Mononuclear cell (primary cell): ENCODE measurements around the gene MTM1. TPM values are rescaled to one million over a fixed set of nuclear protein-coding genes. Genes with fewer than 3 reads are reported as not detected.

ENCODE experiments used
- H3K27me3 ChIP-seq: 2 replicates; pipeline ENCODE4 v1.6.0; 2011; ENCODE audit warnings: low read length, control low read depth; ENCODE audit not compliant: insufficient read depth
- H3K4me1 ChIP-seq: 2 replicates; pipeline ENCODE4 v1.5.1; 2011; ENCODE audit warnings: mild to moderate bottlenecking, low read length, control low read depth; ENCODE audit not compliant: insufficient read depth
- H3K4me3 ChIP-seq: 2 replicates; pipeline ENCODE4 v1.5.1; 2011; ENCODE audit warnings: mild to moderate bottlenecking, low read length, moderate library complexity
- H3K9me3 ChIP-seq: 2 replicates; pipeline ENCODE4 v1.5.1; 2011; ENCODE audit warnings: low read depth, mild to moderate bottlenecking, control low read depth, low read length
- total RNA-seq: library from RNA; depleted of rRNA; stranded (reverse); fragments of >200 nt; gene quantifications from one replicate; pipeline ENCODE4 v1.2.3, GENCODE V29; 2012

Gene MTM1
- total RNA-seq, 1 donor: 21.8 TPM

DNA sequence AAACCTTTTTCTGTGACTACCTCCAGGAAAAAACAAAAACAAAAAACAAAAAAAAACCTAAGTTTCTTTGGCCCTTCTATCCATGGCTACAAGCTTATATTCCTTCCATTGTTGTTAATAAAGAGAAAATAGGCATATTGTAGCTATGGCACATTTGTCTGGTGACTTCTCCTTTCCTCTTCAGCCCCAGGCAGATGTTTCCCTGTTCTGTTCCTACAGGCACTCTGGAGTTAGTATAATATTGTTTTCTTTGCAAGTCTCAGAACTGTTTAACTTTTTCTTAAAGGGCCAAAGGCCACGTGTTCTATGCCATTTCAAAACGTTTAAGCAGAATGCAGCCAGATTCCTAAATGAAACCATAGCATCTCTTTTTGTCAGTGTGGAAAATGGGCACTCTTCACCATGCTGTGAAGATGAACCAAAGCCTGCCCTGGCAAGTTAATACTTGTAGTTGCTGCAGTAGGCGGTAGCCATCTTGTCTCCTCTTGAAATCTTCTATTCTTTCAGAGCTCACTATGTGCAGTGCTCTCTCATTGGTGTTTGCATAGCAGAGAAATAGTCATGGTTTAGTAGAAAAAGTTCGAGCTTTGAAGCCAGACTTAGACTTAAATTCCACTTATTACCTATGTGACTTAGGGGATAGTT is 80.0 kb downstream of the MTM1 start:
- Histone ChIP-seq H3K4me1 (no peaks in the 10 kb centered on the region), H3K27me3 (no peaks in the 10 kb centered on the region), H3K4me3 (no peak overlapping the region), H3K9me3 (no peaks in the 10 kb centered on the region)

GRCh38 chrX:150649096-150649870 is 80.9 kb downstream of the MTM1 start:
- H3K4me3 ChIP-seq: no peak overlapping the region
- no peaks in the 10 kb centered on the region for H3K27me3 ChIP-seq
- H3K9me3 ChIP-seq: no peaks in the 10 kb centered on the region
- no peaks in the 10 kb centered on the region for H3K4me1 ChIP-seq

GRCh38 chrX:150651906-150652305 is 83.5 kb downstream of the MTM1 start:
- Histone ChIP-seq H3K27me3 (no peaks in the 10 kb centered on the region), H3K9me3 (no peaks in the 10 kb centered on the region), H3K4me3 (no peak overlapping the region), H3K4me1 (no peaks in the 10 kb centered on the region)

- no peaks in the 10 kb centered on the region for H3K9me3 ChIP-seq
- no peaks in the 10 kb centered on the region for H3K4me1 ChIP-seq
Observed at GRCh38 chrX:150655788-150656187, 87.4 kb downstream of the MTM1 start.

DNA sequence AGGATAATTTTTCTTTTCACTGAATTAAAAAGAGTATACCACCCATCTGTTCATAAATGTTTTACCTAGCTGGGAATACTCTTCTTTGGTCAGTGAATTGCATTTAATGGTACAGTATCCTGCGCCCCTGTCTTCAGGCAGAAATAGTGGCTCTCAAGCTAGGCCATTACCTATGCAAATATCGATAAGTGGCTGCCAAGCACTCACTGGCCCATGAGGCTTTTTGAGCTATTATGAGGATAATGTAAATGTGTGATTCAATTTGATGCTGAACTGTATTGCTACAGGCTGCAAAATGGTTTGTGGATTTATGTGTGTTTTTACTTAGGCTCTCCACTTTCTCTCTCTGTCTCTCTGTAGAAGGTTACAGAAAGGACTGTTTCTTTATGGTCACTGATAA is 94.7 kb downstream of the MTM1 start:
- Histone ChIP-seq H3K9me3 (no peaks in the 10 kb centered on the region), H3K4me1 (no peaks in the 10 kb centered on the region), H3K4me3 (no peak overlapping the region), H3K27me3 (no peaks in the 10 kb centered on the region)

More at GRCh38 chrX:150655788-150656187, 87.4 kb downstream of the MTM1 start:
- Histone ChIP-seq H3K4me3 (no peak overlapping the region), H3K27me3 (no peaks in the 10 kb centered on the region)

DNA sequence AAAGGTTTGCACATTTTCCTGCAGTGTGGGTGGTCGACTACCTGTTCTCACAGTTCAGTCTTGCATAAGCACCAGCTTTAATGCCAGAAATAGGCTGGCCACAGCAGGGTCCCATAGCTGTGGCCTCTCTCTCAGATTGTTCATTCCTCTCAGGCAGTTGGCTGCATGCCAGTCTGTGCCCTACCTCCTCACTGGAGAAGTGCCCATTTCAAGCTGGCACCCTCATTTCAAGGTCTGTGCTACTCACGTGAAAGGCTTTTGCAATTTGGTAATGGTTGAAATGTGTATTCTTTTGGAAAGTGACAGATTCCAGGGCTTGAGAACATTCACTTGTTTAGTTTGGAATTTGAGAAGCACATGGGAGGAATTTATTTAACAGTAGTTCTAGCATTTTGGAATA is 95.9 kb downstream of the MTM1 start:
- no peaks in the 10 kb centered on the region for H3K9me3 ChIP-seq
- no peaks in the 10 kb centered on the region for H3K4me1 ChIP-seq
- H3K4me3 ChIP-seq: no peak overlapping the region
- no peaks in the 10 kb centered on the region for H3K27me3 ChIP-seq

DNA sequence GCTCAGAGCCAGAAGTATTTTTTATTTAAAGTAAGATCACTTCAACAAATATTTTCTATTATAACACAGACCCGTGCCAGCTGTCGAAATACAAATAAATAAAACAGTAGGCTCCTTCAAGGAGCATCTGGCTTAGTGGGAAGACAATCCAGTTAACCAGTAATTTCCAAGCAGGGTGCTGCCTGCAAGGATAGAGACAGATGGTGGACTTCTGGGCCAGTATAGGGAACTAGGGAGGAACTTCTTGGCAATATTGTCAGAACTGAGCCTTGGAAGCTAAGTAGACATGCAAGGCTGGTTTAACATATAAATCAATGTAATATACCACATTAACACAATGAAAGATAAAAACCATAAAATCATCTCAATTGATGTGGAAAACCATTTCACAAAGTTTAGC is 107.8 kb downstream of the MTM1 start:
- no peaks in the 10 kb centered on the region for H3K9me3 ChIP-seq
- H3K27me3 ChIP-seq: no peaks in the 10 kb centered on the region
- no peak overlapping the region for H3K4me3 ChIP-seq
- H3K4me1 ChIP-seq: no peaks in the 10 kb centered on the region

- H3K9me3 ChIP-seq: no peaks in the 10 kb centered on the region
- H3K4me3 ChIP-seq: no peak overlapping the region
- H3K4me1 ChIP-seq: no peaks in the 10 kb centered on the region
- no peaks in the 10 kb centered on the region for H3K27me3 ChIP-seq
Observed at GRCh38 chrX:150680974-150681373, 112.6 kb downstream of the MTM1 start.

GRCh38 chrX:150683112-150683511 is 114.7 kb downstream of the MTM1 start:
- H3K27me3 ChIP-seq: no peaks in the 10 kb centered on the region
- no peak overlapping the region for H3K4me3 ChIP-seq
- H3K4me1 ChIP-seq: peaks cover 10% of the 10 kb centered on the region
- no peaks in the 10 kb centered on the region for H3K9me3 ChIP-seq

GRCh38 chrX:150683536-150684146 is 115.2 kb downstream of the MTM1 start:
- peaks cover 11% of the 10 kb centered on the region for H3K4me1 ChIP-seq
- no peaks in the 10 kb centered on the region for H3K9me3 ChIP-seq
- H3K4me3 ChIP-seq: no peak overlapping the region
- no peaks in the 10 kb centered on the region for H3K27me3 ChIP-seq

GRCh38 chrX:150688911-150689451 is 120.6 kb downstream of the MTM1 start:
- peaks cover 38% of the 10 kb centered on the region for H3K4me1 ChIP-seq
- H3K9me3 ChIP-seq: no peaks in the 10 kb centered on the region
- no peak overlapping the region for H3K4me3 ChIP-seq
- no peaks in the 10 kb centered on the region for H3K27me3 ChIP-seq

GRCh38 chrX:150690126-150690525 is 121.7 kb downstream of the MTM1 start:
- Histone ChIP-seq H3K9me3 (no peaks in the 10 kb centered on the region), H3K4me1 (peaks cover 50% of the 10 kb centered on the region), H3K4me3 (no peak overlapping the region), H3K27me3 (no peaks in the 10 kb centered on the region)

DNA sequence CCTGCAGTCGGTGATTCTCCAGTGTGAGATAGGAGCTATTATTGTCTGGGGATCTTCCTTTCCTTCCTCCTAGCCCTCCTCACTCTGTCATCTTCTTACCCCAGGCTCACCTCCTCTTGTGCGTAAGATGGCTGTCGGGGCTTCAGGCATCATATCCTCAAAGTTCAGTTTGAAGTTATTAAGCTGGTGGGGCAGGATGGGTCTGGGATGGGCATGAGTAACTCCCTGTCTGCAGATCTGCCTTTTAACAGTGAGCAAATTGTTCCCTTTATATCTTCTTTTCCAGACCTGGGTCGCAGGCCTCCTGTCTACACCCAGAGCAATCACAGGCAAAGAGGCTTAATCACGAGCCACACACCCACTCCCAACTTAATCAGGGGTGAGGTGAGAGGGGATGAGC is 123.9 kb downstream of the MTM1 start:
- Histone ChIP-seq H3K27me3 (no peaks in the 10 kb centered on the region), H3K9me3 (no peaks in the 10 kb centered on the region), H3K4me3 (peak overlapping the region; percentile 60), H3K4me1 (peaks cover 65% of the 10 kb centered on the region)

DNA sequence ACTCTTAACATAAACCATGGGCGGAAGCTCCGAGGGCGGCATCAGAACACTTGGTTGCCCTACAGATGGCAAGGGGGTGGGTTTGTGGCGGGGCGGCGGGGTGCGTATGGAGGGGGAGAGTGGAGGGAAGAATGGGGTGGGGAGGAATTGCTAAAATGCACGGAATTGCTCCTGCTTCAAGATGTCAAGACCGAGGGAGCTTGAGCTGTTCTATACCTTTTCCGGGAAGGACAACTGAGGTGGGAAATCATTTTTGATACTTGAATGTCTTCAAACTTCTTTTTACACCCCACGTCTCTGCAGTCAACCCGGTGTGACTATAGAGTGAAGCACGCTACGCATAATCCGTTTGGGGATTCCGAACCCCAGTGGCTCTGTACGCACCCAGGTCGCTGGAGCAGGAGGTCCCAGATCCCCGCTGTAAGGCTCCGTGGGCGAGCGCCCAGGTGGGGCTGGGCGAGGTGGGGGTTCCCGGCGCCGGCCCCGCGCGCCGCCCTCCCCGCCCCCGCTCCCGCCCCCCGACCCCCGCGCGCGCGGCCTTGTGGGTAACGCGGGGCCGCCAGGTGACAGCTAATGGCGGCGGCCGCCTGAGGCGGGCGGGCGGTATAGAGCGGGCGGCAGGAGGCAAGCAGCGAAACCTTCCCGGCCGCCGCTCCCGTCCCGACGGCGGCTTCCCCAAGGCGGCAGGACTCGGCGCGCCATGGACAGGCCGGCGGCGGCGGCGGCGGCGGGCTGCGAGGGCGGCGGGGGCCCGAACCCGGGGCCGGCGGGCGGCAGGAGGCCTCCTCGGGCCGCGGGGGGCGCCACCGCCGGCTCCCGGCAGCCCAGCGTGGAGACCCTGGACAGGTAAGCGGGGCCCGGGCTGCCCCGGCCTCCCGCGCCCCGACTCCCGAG is 124.7 kb downstream of the MTM1 start, which contains the start of gene MTMR1:
MTMR1 (plus strand) TSS at position 566 of the 894 bp plus-strand sequence; CDS start at position 701, 135 bp downstream.
- Histone ChIP-seq H3K27me3 (no peaks in the 10 kb centered on the region), H3K9me3 (no peaks in the 10 kb centered on the region), H3K4me1 (peaks cover 68% of the 10 kb centered on the region), H3K4me3 (peak within 1 kb of the TSS; percentile 60)
